Measurements from ENCODE around the gene ANGEL1. TPM values are rescaled to one million over a fixed set of nuclear protein-coding genes. Genes with fewer than 3 reads are reported as not detected.

The ANGEL1 gene
- total and polyA plus RNA-seq, 3 donors from 2014 or later: 126 to 150 (median 132) TPM

DNA sequence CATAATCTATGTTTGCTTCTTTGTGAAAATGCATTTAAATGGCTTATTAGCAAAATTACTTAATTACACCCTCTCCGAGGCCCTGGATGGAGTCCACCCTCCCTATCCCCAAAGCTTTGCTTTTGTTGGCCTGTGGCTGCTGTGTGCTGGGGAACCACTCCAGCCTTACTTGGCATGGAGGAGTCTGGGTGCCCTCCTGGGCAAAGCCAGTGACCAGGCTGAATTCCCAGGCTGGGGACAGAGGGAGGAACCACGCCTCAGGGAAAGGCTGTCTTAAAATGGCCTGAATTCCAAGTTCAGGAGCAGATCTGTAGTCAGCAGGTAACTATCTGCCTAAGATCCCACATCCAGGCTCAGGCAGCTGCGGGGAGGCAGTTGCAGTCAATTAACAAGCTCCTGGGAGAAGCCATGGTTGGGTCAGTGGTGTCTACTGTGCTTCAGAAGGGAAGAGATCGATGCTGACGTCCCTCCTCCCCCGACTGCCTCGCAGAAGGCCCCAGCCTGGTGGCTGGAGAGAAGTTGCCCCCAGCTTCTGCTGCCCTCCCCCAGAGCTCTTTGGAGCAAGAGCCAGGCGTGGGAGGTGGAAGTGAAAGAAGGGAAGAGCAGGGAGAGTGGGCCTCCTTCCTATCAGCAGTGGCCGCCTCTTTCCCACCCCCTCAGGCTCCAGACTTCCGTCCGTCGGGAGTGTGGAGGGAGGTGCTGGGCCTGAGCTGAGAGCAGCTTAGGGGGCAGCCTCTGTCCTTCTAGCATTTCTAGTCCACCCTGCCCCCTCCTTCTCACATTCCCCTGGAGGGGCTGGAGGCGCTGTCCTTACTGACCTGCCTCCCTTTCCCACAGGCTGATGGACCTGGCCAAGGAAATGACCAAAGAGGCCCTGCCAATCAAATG is 40.1 kb downstream of the ANGEL1 start:
- TF ChIP-seq, protein P1, sequence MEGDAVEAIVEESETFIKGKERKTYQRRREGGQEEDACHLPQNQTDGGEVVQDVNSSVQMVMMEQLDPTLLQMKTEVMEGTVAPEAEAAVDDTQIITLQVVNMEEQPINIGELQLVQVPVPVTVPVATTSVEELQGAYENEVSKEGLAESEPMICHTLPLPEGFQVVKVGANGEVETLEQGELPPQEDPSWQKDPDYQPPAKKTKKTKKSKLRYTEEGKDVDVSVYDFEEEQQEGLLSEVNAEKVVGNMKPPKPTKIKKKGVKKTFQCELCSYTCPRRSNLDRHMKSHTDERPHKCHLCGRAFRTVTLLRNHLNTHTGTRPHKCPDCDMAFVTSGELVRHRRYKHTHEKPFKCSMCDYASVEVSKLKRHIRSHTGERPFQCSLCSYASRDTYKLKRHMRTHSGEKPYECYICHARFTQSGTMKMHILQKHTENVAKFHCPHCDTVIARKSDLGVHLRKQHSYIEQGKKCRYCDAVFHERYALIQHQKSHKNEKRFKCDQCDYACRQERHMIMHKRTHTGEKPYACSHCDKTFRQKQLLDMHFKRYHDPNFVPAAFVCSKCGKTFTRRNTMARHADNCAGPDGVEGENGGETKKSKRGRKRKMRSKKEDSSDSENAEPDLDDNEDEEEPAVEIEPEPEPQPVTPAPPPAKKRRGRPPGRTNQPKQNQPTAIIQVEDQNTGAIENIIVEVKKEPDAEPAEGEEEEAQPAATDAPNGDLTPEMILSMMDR (IDR thresholded peaks at IDR 0.05): no peak
- no peak for TF ChIP-seq POLR2A (IDR thresholded peaks at IDR 0.05)
- DNase-seq: peak; percentile 91
- H3K4me1 ChIP-seq: peaks cover 40% of the 10 kb centered on the region
- intact Hi-C loops (cut with DNase I; ENCODE audit: low total_unique reads): no loop called here
- 29 to 72% methylated on average over 8 to 13 of the region's 13 CpGs for WGBS, 2 donors
- no peaks in the 10 kb centered on the region for H3K27me3 ChIP-seq
- no peaks in the 10 kb centered on the region for H3K36me3 ChIP-seq (ENCODE audit: low read depth, missing control alignments)
- H3K27ac ChIP-seq: peak overlapping the region; percentile 2 to 72
- no peaks in the 10 kb centered on the region for H3K9me3 ChIP-seq
- H3K4me3 ChIP-seq: no peak overlapping the region

DNA sequence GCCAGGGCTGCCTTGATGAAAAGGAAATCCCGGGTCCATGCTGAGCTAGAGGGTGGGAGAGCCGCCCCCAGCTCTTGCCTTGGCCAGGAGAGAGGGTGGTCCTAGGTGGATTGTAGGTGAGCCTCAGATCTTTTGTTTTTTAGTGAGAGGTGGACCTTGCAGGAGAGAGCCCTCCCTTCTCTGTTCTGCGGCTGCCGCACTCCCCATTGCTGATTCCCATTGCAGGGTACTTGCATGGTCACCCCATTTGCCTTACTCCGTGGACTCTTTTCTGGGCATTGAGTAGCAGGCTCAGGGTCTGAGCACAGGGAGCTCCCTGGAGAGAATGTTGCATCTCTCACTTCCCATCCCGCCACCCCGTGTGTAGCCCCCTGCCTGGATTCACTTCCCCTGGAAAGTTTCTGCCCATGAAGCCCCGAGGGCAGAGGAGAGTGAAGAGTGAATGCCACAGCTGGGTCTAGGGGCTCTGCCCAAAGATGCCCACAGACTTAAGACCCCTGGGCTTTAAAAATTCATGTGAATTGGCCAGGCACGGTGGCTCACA is 41.2 kb downstream of the ANGEL1 start:
- TF ChIP-seq POLR2A (IDR thresholded peaks at IDR 0.05): no peak
- TF ChIP-seq, protein P1 (IDR thresholded peaks at IDR 0.05): no peak
- no peaks in the 10 kb centered on the region for H3K36me3 ChIP-seq (ENCODE audit: low read depth, missing control alignments)
- intact Hi-C loops (cut with DNase I; ENCODE audit: low total_unique reads): no loop called here
- no peak overlapping the region for H3K4me3 ChIP-seq
- no peak for DNase-seq
- H3K9me3 ChIP-seq: no peaks in the 10 kb centered on the region
- no peaks in the 10 kb centered on the region for H3K27me3 ChIP-seq
- peaks cover 40% of the 10 kb centered on the region for H3K4me1 ChIP-seq
- 88 to 96% methylated on average over 8 to 9 of the region's 9 CpGs for WGBS, 2 donors
- no peak overlapping the region for H3K27ac ChIP-seq

DNA sequence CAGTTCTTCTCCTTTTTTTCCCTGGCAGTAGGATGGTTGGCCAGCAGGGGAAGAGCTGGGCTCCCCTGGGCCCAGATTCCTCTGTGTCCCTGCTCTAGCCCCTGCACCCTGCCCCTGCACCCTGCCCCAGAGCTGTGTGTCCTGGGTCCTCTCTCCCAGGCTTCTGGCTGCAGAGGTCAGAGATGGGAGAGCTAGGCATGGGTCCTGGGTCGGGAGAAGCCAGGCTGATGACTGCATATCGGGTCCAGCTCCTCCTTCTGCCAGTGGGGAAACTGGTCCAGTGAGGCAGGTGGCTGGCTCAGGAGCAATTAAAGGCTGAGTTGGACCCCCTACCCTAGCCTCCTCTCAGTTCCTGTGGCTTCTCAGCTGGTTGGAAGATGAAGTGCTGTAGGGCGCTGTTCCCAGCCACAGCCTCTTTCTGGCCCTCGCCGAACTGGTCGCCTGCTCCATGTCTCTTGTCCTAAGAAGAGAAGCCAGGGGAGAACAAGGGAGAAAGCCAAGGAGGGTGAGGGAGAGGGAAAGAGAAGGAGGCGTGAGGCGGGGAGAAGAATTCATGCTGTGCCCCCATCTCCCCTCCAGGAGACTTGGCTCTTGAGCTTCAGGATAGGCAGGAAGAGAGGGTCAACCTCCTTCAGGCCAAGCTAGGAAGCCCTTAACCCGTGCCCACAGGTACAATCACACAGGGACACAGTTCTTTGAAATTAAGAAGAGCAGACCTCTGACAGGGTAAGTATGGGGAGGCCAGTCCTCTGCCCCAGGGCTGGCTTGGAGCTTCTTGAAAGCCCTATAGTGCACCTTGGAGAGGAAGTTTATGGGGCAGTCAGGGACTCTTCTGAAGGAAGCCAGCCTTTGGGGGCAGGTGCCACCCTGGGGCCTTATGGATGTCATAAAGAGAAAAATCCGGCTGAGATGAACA is 41.9 kb downstream of the ANGEL1 start:
- Histone ChIP-seq H3K9me3 (no peaks in the 10 kb centered on the region), H3K27me3 (no peaks in the 10 kb centered on the region), H3K4me3 (no peak overlapping the region), H3K4me1 (peaks cover 40% of the 10 kb centered on the region), H3K36me3 (ENCODE audit: low read depth, missing control alignments) (no peaks in the 10 kb centered on the region), H3K27ac (no peak overlapping the region)
- WGBS, 2 donors: 87 to 89% methylated on average over 9 to 10 of the region's 10 CpGs
- intact Hi-C loops (cut with DNase I; ENCODE audit: low total_unique reads): no loop called here
- no peak for TF ChIP-seq POLR2A (IDR thresholded peaks at IDR 0.05)
- TF ChIP-seq, protein P1 (IDR thresholded peaks at IDR 0.05): no peak
- DNase-seq: no peak

DNA sequence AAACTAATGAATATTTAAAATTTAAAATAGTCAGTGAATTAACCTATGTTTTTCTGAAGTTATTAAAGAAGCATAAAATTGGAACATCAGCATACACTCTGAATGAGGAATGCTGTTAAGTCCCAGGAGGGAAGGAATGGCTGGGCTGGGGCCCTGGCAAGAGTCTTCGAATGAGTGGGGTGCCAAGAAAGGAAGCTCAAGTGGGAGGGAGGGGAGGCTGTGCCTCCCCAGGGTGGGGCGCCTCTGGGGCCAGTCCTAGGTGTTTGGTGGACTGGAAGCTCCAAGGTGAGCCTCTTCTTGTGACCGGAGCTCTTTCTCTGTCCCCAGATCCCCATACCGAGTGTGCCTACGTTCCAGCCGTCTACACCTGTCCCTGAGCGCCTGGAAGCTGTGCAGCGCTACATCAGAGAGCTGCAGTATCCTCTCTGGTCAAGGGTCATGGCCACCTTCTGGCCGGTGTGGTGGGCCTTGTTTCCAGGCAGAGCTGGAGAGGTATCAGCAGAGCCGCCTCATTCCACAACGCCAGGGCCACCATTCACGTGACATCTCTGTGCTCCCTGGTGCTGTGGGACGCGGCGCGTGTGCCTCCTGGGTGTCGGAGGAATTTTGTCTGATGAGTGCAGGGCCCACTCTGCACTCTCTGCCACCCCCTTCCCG is 42.9 kb downstream of the ANGEL1 start:
- WGBS, 2 donors: 88% methylated on average over 17 to 18 of the region's 18 CpGs
- Histone ChIP-seq H3K9me3 (no peaks in the 10 kb centered on the region), H3K27ac (no peak overlapping the region), H3K27me3 (no peaks in the 10 kb centered on the region), H3K4me3 (no peak overlapping the region), H3K36me3 (ENCODE audit: low read depth, missing control alignments) (no peaks in the 10 kb centered on the region), H3K4me1 (peaks cover 34% of the 10 kb centered on the region)
- intact Hi-C loops (cut with DNase I; ENCODE audit: low total_unique reads): no loop called here
- DNase-seq: no peak
- TF ChIP-seq, protein P1 (IDR thresholded peaks at IDR 0.05): no peak
- TF ChIP-seq POLR2A (IDR thresholded peaks at IDR 0.05): no peak

Measured in testis (tissue), 3 donors.